Fibroblast of lung (primary cell): ENCODE results near the gene FBXO17. TPM values are rescaled to one million over a fixed set of nuclear protein-coding genes. Genes with fewer than 3 reads are reported as not detected.

ENCODE experiments used
- DNase-seq, 2 donors: peaks; one replicate each; pipeline versions ENCODE4 v3.0.0 to v3.0.0-alpha.2; 2010; ENCODE audit warnings: low read depth in 2 of 2
- H2AFZ ChIP-seq: 2 replicates; pipeline ENCODE4 v1.5.1; 2012; ENCODE audit warnings: low read length, control low read depth, inconsistent platforms
- H3K27ac ChIP-seq: 2 replicates; pipeline ENCODE4 v1.5.1; 2011; ENCODE audit warnings: low read length, control low read depth; ENCODE audit not compliant: insufficient read depth
- H3K27me3 ChIP-seq: 2 replicates; pipeline ENCODE4 v1.5.1; 2011; ENCODE audit warnings: mild to moderate bottlenecking, low read length; ENCODE audit not compliant: control insufficient read depth, insufficient read depth
- H3K36me3 ChIP-seq: 2 replicates; pipeline ENCODE4 v1.5.1; 2011; ENCODE audit warnings: low read length; ENCODE audit not compliant: control insufficient read depth, insufficient read depth
- H3K4me1 ChIP-seq: 2 replicates; pipeline ENCODE4 v1.5.1; 2011; ENCODE audit warnings: low read length; ENCODE audit not compliant: control insufficient read depth, insufficient read depth; ENCODE audit errors: extremely low read depth
- H3K4me2 ChIP-seq: 2 replicates; pipeline ENCODE4 v1.5.1; 2011; ENCODE audit warnings: low read length, control low read depth; ENCODE audit not compliant: insufficient read depth; ENCODE audit errors: extremely low read depth
- H3K4me3 ChIP-seq, 4 experiments: fragments of 200-600 bp in 1 of 4; sonication (generic) in 1 of 4; replicated peaks in 1 of 4; 2 replicates each; pipeline ENCODE4 v1.5.1; 2011 to 2016; ENCODE audit warnings: low read length in 4 of 4, low read depth in 3 of 4, mild to moderate bottlenecking in 3 of 4, control low read depth in 2 of 4, inconsistent platforms in 1 of 4, mixed read lengths in 1 of 4; ENCODE audit not compliant: insufficient read depth in 1 of 4; ENCODE audit errors: control extremely low read depth in 1 of 4
- H3K79me2 ChIP-seq: 2 replicates; pipeline ENCODE4 v1.5.1; 2012; ENCODE audit warnings: mild to moderate bottlenecking, low read length, inconsistent platforms; ENCODE audit not compliant: control insufficient read depth, insufficient read depth
- H3K9ac ChIP-seq: 2 replicates; pipeline ENCODE4 v1.5.1; 2011; ENCODE audit warnings: mild to moderate bottlenecking, low read length, control low read depth; ENCODE audit not compliant: insufficient read depth
- H3K9me3 ChIP-seq: 2 replicates; pipeline ENCODE4 v1.5.1; 2012; ENCODE audit warnings: low read depth, low read length; ENCODE audit not compliant: control insufficient read depth, insufficient read depth
- H4K20me1 ChIP-seq: 2 replicates; pipeline ENCODE4 v1.5.1; 2011; ENCODE audit warnings: low read length; ENCODE audit not compliant: control insufficient read depth, insufficient read depth; ENCODE audit errors: extremely low read depth
- EZH2 ChIP-seq: IDR thresholded peaks from 2 replicates; pipeline ENCODE4 v1.5.1; 2012; ENCODE audit warnings: low read length, control low read depth, mild to moderate bottlenecking; ENCODE audit errors: missing control alignments
- polyA plus RNA-seq, 2 donors: library from polyadenylated mRNA; depleted of rRNA in 1 of 2; stranded (reverse) in 1 of 2; unstranded in 1 of 2; fragments of >200 nt; gene quantifications; 2 replicates each; pipeline ENCODE4 v1.2.1, GENCODE V29; 2011 to 2012; ENCODE audit warnings: missing spikeins in 1 of 2
- total RNA-seq: library from RNA; depleted of rRNA; stranded (reverse); fragments of >200 nt; gene quantifications from 2 replicates; pipeline ENCODE4 v1.2.1, GENCODE V29; 2014
- TF ChIP-seq, protein P1 (sequence below), 2 donors: IDR thresholded peaks in 1 of 2; conservative IDR thresholded peaks in 1 of 2; 1 replicate in 1 of 2; 2 replicates in 1 of 2; pipeline ENCODE4 v1.5.1; 2011 to 2012; ENCODE audit warnings: low read length in 2 of 2, control low read depth in 1 of 2, inconsistent platforms in 1 of 2, low read depth in 1 of 2, mild to moderate bottlenecking in 1 of 2

Gene FBXO17
- total and polyA plus RNA-seq, 2 donors (not counting 1 experiment from before 2014, with no cell fraction given): 10.2 to 25.8 TPM

DNA sequence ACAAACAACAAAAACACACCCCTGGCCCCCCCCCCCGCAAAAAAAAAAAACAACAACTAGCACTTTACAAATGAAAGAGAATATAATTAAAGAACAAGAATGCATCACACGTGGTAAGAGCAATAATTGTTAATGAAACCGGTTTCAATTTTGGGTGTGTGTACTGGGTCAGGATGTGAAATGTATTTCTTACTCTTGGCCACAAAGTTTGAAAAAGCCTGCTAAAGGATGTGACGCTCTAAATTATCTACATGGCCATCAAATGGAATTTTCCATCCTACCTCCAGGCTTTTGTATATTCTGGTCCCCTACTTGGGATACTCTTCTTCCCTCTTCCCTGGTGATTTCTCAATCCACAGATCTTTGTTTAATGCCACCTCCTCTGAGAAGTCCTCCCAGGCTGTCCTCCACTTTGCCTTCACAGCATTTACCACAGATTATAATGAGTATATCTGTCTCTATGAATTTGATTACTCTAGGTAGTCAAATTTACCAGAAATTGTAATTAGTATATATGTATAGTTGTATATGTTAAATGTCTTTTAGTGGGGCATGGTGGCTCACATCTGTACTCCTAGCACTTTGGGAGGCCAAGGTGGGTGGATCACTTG, 47.0 kb downstream of the FBXO17 start:
- no peaks in the 10 kb centered on the region for H3K27me3 ChIP-seq
- H3K9ac ChIP-seq: no peak overlapping the region
- H3K27ac ChIP-seq: no peak overlapping the region
- H3K36me3 ChIP-seq: peaks cover 5% of the 10 kb centered on the region
- TF ChIP-seq EZH2: no peak
- no peaks in the 10 kb centered on the region for H4K20me1 ChIP-seq
- no peak overlapping the region for H3K4me3 ChIP-seq
- no peak overlapping the region for H3K4me2 ChIP-seq
- H3K9me3 ChIP-seq: no peaks in the 10 kb centered on the region
- peaks cover 25% of the 10 kb centered on the region for H3K79me2 ChIP-seq
- H3K4me1 ChIP-seq: peaks cover 5% of the 10 kb centered on the region
- no peak for DNase-seq
- no peak overlapping the region for H2AFZ ChIP-seq

DNA sequence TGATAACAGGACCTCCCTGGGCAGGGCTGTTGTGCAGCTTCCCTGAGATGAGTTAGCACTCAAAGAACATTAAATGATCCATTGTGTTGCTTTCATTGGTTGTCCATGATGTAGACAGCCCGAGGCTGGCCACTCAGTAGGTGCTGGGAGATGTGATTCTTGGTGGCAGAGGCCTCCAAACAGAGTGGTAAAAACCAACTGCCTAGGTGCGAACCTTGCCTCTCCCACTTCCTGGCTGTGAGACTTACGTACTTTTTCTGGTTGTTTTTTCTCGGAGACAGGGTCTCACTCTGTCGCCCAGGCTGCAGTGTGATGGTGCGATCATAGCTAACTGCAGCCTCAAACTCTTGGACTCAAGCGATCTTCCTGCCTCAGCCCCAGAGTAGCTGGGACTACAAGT, 51.2 kb downstream of the FBXO17 start:
- H3K27ac ChIP-seq: no peak overlapping the region
- H3K9me3 ChIP-seq: no peaks in the 10 kb centered on the region
- no peaks in the 10 kb centered on the region for H3K27me3 ChIP-seq
- H3K9ac ChIP-seq: no peak overlapping the region
- no peak overlapping the region for H3K4me3 ChIP-seq
- no peak overlapping the region for H3K4me2 ChIP-seq
- peaks cover 2% of the 10 kb centered on the region for H3K79me2 ChIP-seq
- DNase-seq: no peak
- TF ChIP-seq, protein P1, sequence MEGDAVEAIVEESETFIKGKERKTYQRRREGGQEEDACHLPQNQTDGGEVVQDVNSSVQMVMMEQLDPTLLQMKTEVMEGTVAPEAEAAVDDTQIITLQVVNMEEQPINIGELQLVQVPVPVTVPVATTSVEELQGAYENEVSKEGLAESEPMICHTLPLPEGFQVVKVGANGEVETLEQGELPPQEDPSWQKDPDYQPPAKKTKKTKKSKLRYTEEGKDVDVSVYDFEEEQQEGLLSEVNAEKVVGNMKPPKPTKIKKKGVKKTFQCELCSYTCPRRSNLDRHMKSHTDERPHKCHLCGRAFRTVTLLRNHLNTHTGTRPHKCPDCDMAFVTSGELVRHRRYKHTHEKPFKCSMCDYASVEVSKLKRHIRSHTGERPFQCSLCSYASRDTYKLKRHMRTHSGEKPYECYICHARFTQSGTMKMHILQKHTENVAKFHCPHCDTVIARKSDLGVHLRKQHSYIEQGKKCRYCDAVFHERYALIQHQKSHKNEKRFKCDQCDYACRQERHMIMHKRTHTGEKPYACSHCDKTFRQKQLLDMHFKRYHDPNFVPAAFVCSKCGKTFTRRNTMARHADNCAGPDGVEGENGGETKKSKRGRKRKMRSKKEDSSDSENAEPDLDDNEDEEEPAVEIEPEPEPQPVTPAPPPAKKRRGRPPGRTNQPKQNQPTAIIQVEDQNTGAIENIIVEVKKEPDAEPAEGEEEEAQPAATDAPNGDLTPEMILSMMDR (conservative IDR thresholded peaks at IDR 0.05 in 1 of 2, IDR thresholded peaks at IDR 0.05 in 1 of 2; ENCODE audit: low read depth in 1 of 2, low read length in 2 of 2): no peak
- TF ChIP-seq EZH2: no peak
- H2AFZ ChIP-seq: no peak overlapping the region
- peaks cover 2% of the 10 kb centered on the region for H3K36me3 ChIP-seq
- no peaks in the 10 kb centered on the region for H4K20me1 ChIP-seq
- H3K4me1 ChIP-seq: no peaks in the 10 kb centered on the region

- Histone ChIP-seq H3K4me2 (no peak overlapping the region), H4K20me1 (no peaks in the 10 kb centered on the region), H3K4me3 (no peak overlapping the region), H3K4me1 (no peaks in the 10 kb centered on the region), H3K27me3 (no peaks in the 10 kb centered on the region), H2AFZ (no peak overlapping the region), H3K27ac (no peak overlapping the region), H3K79me2 (no peaks in the 10 kb centered on the region), H3K9me3 (no peaks in the 10 kb centered on the region), H3K9ac (no peak overlapping the region), H3K36me3 (peaks cover 2% of the 10 kb centered on the region)
- TF ChIP-seq EZH2: no peak
- TF ChIP-seq, protein P1 (conservative IDR thresholded peaks at IDR 0.05 in 1 of 2, IDR thresholded peaks at IDR 0.05 in 1 of 2; ENCODE audit: low read depth in 1 of 2, low read length in 2 of 2): no peak
- DNase-seq: no peak
Measured at GRCh38 chr19:38922482-38922881, 53.1 kb downstream of the FBXO17 start.
